Measurements from ENCODE around the gene KCNJ4.

The KCNJ4 gene

DNA sequence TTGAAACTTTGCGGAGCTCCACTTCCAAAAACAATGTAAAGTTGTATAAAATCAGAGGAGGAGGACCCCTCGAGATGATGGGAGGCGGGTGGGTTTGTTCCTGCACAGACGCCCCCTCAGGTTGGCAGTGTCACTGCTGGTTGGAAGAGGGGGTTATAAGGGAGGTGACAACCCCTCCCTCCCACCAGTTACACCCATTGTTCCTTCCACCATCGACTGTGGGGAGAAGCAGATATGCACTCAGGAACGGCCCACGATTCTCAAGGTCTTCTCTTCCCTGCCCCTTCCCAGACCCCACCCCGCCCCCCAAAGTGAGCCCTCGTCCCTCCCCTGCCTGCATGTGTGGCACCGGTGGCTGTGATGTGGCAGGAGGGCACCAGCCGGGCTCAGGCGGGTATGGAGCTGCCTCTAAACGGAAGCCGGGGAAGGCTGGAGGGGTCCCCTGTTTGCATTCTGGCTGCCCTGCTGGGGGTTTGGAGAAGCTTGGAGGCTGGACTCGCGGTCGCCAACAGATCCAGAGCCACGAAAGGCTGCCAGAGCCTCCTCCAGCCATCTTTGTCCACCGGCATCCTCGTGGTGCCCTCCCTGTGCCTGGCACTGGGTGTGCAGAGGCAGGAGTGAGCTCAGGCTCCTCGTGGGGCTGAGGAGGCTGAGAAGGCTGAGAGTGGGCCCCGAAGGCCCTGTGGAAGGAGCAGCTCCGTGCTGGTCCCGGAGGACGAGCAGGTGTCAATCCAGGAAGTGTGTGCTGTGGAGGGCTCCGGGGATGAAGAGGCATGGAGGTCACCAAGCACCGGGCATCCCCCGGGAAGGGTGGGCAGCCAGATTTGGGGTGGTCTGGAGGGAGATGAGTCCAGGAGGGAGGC lies 13.7 kb upstream of the KCNJ4 start:
- Histone ChIP-seq H3K27me3 (ENCODE audit: control insufficient read depth, insufficient read depth, low read length) (no peaks in the 10 kb centered on the region), H3K9ac (no peak overlapping the region), H2AFZ (peak overlapping the region; percentile 77), H3K4me3 (ENCODE audit: low read depth, low read length) (peak overlapping the region; percentile 42), H3K4me1 (no peaks in the 10 kb centered on the region), H3K27ac (no peak overlapping the region), H3K36me3 (ENCODE audit: control insufficient read depth, insufficient read depth, low read length) (no peaks in the 10 kb centered on the region), H3K79me2 (no peaks in the 10 kb centered on the region), H3K9me3 (ENCODE audit: control insufficient read depth, low read length) (no peaks in the 10 kb centered on the region), H3K4me2 (ENCODE audit: low read length) (peak overlapping the region; percentile 71)
- TF ChIP-seq, protein P1, sequence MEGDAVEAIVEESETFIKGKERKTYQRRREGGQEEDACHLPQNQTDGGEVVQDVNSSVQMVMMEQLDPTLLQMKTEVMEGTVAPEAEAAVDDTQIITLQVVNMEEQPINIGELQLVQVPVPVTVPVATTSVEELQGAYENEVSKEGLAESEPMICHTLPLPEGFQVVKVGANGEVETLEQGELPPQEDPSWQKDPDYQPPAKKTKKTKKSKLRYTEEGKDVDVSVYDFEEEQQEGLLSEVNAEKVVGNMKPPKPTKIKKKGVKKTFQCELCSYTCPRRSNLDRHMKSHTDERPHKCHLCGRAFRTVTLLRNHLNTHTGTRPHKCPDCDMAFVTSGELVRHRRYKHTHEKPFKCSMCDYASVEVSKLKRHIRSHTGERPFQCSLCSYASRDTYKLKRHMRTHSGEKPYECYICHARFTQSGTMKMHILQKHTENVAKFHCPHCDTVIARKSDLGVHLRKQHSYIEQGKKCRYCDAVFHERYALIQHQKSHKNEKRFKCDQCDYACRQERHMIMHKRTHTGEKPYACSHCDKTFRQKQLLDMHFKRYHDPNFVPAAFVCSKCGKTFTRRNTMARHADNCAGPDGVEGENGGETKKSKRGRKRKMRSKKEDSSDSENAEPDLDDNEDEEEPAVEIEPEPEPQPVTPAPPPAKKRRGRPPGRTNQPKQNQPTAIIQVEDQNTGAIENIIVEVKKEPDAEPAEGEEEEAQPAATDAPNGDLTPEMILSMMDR (IDR thresholded peaks at IDR 0.05) = no peak

DNA sequence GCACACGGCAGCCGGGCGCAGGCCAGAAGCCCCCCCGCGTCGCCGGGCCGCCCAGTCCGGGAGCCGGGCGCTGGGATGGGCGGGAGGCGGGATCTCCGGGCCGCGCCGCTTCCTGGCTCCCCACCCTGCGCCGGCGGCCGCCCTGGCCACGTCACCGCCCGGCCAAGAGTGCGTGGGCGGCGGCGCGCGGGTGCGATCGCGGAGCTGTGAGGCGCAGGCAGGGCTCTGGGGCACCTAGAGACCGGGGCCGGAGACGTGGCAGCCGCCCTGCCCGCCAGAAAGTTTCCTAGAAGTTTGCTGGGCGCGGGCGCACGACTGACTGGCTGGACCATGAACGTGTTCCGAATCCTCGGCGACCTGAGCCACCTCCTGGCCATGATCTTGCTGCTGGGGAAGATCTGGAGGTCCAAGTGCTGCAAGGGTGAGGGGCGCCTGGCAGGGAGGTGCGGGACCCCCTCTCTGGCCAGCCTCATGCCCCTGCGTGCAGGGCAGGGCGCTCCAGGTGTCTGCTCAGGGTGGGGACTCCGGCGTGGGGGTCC lies 13.0 kb upstream of the KCNJ4 start, which contains the start of gene KDELR3:
Gene KDELR3, plus strand, starts transcription at position 193 of the 539 bp plus-strand sequence. Its CDS starts 138 bp downstream, at position 331.
- Histone ChIP-seq H3K4me2 (ENCODE audit: low read length) (peak within 1 kb of the TSS; percentile 71), H2AFZ (peak within 1 kb of the TSS; percentile 77), H3K27me3 (ENCODE audit: control insufficient read depth, insufficient read depth, low read length) (no peaks in the 10 kb centered on the region)

DNA sequence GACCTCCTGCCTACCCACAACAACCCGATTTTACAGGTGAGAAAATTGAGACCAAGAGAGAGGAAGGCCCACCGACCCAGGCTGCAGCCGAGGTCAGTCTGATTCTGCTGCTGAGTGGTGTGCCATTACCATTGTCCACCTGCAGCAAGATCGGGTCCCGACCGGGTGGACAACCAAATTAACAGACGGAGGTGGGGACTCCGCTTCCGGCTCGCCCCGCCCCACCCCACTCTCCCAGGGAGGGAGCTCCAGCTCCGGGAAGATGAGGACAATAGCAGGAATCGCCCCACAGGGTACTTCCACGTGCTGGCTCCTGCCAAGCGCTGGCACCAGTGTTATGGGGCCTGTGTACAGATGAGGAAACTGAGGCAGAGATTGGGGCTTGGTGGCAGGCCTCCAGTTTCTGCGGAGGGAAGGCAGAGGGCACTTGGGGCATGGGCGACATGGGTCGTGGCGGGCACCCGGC lies 12.5 kb upstream of the KCNJ4 start:
- H3K27ac ChIP-seq = no peak overlapping the region
- no peaks in the 10 kb centered on the region for H3K79me2 ChIP-seq
- TF ChIP-seq, protein P1 (IDR thresholded peaks at IDR 0.05) = no peak
- no peaks in the 10 kb centered on the region for H3K4me1 ChIP-seq
- peak overlapping the region; percentile 42 for H3K4me3 ChIP-seq (ENCODE audit: low read depth, low read length)
- no peaks in the 10 kb centered on the region for H3K9me3 ChIP-seq (ENCODE audit: control insufficient read depth, low read length)
- no peaks in the 10 kb centered on the region for H3K27me3 ChIP-seq (ENCODE audit: control insufficient read depth, insufficient read depth, low read length)
- peak overlapping the region; percentile 77 for H2AFZ ChIP-seq
- H3K4me2 ChIP-seq (ENCODE audit: low read length) = peak overlapping the region; percentile 71
- H3K9ac ChIP-seq = no peak overlapping the region
- no peaks in the 10 kb centered on the region for H3K36me3 ChIP-seq (ENCODE audit: control insufficient read depth, insufficient read depth, low read length)

More for the DNA sequence above, 13.0 kb upstream of the KCNJ4 start, which contains the start of gene KDELR3:
- Histone ChIP-seq H3K36me3 (ENCODE audit: control insufficient read depth, insufficient read depth, low read length) (no peaks in the 10 kb centered on the region), H3K4me1 (no peaks in the 10 kb centered on the region), H3K9me3 (ENCODE audit: control insufficient read depth, low read length) (no peaks in the 10 kb centered on the region), H3K9ac (no peak within 1 kb of the TSS), H3K27ac (no peak within 1 kb of the TSS), H3K79me2 (no peaks in the 10 kb centered on the region), H3K4me3 (ENCODE audit: low read depth, low read length) (peak within 1 kb of the TSS; percentile 42)
- TF ChIP-seq, protein P1 (IDR thresholded peaks at IDR 0.05) = no peak

DNA sequence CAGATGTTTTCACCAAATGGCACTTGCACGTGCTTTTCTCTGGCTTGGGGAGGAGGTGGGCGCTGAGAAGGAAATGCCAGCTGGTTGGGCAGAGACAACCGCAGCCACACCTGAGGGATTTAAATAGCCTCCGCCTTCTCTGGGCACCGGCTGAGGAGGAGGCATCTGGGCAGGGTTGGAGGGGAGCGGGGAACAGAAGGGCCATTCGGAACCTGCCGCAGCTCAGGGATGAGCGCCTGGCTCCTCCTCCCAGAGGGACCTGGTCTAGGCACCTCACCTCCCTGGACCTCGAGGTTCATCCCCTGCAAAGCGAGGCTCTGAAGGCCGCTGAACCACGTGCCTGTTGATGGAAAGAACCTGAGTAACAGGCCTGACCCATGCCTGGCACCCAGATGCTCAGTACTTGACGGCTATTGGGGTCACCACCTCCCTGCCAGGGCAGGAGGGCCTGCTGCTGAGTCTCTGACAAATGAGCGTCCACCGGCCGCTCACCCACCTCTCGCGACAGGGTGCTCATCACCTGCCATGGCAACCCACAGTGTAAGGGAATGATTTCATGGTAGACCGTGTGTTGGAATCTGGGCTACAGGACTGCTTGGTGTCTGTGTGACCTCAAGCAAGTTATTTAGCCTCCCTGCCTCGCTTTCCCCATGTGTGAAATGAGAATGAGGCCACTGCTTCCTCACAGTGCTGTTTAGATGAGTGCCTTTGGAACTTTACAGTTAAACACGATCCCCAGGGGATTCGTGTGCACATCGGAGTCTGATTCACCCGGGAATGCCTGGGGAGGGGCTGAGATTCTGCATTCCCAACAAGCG lies 10.9 kb upstream of the KCNJ4 start:
- Histone ChIP-seq H3K27me3 (ENCODE audit: control insufficient read depth, insufficient read depth, low read length) (no peaks in the 10 kb centered on the region), H3K27ac (no peak overlapping the region), H3K79me2 (no peaks in the 10 kb centered on the region), H2AFZ (no peak overlapping the region), H3K4me2 (ENCODE audit: low read length) (no peak overlapping the region), H3K36me3 (ENCODE audit: control insufficient read depth, insufficient read depth, low read length) (no peaks in the 10 kb centered on the region), H3K4me1 (peaks cover 2% of the 10 kb centered on the region), H3K9me3 (ENCODE audit: control insufficient read depth, low read length) (no peaks in the 10 kb centered on the region), H3K9ac (no peak overlapping the region), H3K4me3 (ENCODE audit: low read depth, low read length) (no peak overlapping the region)
- TF ChIP-seq, protein P1 (IDR thresholded peaks at IDR 0.05) = no peak
